ENCODE data around the gene HOMER2.

DNA sequence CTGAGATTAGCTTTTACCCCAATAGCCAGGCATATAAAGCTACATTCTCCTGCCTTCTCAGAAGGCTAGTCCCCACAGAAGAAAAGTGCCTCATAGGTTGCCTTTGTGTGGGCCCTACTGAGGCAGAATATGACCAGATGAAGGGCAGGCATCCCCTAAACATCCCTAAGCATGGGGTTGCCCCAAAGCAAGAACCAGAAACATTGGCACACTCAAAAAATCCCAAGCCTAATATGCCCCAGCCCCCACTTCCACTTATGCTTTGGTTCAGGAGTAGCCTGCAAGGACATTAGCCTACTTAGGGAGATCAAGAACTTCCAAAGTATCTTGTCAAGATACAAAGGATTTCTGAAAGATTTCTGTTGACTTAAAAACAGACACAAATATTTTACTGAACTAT, 113.4 kb downstream of the HOMER2 start:
- TF ChIP-seq, protein P1, sequence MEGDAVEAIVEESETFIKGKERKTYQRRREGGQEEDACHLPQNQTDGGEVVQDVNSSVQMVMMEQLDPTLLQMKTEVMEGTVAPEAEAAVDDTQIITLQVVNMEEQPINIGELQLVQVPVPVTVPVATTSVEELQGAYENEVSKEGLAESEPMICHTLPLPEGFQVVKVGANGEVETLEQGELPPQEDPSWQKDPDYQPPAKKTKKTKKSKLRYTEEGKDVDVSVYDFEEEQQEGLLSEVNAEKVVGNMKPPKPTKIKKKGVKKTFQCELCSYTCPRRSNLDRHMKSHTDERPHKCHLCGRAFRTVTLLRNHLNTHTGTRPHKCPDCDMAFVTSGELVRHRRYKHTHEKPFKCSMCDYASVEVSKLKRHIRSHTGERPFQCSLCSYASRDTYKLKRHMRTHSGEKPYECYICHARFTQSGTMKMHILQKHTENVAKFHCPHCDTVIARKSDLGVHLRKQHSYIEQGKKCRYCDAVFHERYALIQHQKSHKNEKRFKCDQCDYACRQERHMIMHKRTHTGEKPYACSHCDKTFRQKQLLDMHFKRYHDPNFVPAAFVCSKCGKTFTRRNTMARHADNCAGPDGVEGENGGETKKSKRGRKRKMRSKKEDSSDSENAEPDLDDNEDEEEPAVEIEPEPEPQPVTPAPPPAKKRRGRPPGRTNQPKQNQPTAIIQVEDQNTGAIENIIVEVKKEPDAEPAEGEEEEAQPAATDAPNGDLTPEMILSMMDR (IDR thresholded peaks at IDR 0.05) = no peak
- no peak for TF ChIP-seq ZFX (IDR thresholded peaks at IDR 0.05; ENCODE audit: borderline replicate concordance)
